GM10266 (cell line): Measurements from ENCODE around the gene IDI2.
"Not testable (repeated sequence)": the region's sequence is repeated elsewhere in the genome, so short reads cannot be mapped to it uniquely, and the experiment has no call there.

Experiments
- DNase-seq: peaks from one replicate; pipeline ENCODE4 v3.0.0; 2012; ENCODE audit errors: extremely low spot score
- TF ChIP-seq, protein P1 (sequence below): IDR thresholded peaks from 2 replicates; pipeline ENCODE4 v1.5.1; 2012; ENCODE audit warnings: mild to moderate bottlenecking, low read depth; ENCODE audit not compliant: control insufficient read depth, insufficient read depth; ENCODE audit errors: missing control alignments

The IDI2 gene

DNA sequence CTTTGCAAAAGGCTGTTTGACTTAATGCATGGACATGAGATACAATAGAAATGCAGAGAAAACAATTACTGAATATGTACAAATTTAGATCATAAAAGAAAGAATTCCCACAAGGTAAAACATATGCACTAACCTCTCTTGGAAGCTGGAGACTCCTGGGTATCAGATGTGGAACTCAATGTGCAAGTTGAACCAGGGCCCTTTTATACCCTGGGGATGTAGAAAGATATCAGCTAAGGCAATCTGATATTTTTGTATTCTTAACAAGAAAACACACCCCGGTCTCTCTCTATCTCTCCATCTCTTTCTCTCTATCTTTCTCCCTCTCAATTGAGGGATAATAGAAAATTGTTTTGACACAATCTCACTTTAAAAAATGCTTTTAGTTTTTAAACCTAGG is at the start of gene IDI2:
IDI2 (minus strand) TSS at position 177 of the 400 bp plus-strand sequence. CDS start 1,136 bp downstream, outside the sequence.
- TF ChIP-seq, protein P1, sequence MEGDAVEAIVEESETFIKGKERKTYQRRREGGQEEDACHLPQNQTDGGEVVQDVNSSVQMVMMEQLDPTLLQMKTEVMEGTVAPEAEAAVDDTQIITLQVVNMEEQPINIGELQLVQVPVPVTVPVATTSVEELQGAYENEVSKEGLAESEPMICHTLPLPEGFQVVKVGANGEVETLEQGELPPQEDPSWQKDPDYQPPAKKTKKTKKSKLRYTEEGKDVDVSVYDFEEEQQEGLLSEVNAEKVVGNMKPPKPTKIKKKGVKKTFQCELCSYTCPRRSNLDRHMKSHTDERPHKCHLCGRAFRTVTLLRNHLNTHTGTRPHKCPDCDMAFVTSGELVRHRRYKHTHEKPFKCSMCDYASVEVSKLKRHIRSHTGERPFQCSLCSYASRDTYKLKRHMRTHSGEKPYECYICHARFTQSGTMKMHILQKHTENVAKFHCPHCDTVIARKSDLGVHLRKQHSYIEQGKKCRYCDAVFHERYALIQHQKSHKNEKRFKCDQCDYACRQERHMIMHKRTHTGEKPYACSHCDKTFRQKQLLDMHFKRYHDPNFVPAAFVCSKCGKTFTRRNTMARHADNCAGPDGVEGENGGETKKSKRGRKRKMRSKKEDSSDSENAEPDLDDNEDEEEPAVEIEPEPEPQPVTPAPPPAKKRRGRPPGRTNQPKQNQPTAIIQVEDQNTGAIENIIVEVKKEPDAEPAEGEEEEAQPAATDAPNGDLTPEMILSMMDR = no peak
- no peak for DNase-seq

DNA sequence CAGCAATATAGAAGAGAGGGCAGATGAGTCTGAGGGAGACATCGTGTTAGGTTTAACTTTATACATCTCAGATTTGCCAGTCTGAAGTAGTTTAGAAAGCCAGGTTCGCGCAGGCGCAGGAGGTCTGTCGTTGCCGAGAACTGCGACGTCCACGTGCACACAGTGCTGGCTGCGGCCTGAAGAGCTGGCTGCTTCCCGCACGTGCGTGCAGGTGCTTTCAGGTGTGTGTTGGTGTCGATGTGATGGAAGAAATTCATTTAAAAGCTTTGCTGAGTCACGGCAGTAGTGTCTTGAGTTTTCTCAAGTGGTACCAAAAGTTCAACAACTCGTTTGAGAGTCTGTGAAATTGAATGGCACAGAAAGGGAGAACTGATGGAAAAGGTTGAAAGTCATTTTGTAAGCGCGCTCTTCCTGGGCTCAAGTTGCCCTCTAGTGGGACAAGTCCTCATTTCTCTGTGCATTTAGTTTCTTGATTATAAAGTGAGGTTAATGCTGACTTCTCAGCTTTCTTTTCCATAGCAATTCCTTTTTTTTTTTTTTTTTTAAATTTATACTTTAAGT is 49.2 kb upstream of the IDI2 start:
- TF ChIP-seq, protein P1 = peak; percentile 20
- no peak for DNase-seq

DNA sequence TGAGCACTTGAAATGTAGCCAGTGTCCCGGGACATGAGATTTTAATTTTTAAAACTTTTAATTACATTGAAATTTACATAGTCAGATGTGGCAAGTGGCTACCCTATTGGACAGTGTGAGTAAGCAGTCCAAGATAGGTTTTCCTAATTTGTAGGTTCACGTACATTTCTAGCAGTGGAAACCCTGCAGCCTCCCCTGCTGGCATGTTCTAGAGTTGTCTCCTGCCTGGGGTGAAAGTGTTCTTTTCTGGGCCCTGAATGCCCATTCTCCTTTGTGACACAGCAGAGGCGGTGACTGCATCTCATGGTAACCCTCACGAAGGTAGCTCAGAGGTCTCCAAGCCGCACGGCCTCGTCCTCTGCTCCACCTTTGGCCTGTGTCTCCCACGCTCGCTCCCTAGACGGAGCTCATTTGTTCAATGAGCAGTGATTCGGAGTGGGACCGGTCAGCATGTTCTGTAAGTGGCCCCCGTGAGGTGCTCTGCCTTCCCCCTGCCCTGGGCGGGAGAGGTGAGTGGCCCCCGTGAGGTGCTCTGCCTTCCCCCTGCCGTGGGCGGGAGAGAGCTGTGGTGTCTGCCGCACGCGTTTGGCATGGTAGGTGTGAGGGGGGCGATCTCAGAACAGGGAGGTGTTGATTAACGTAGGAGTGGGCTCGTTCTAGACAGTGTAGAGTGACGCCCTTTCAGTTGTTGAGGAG is 48.5 kb upstream of the IDI2 start:
- TF ChIP-seq, protein P1 = no peak
- no peak for DNase-seq

GRCh38 chr10:1070919-1071318 is 45.3 kb upstream of the IDI2 start:
- TF ChIP-seq, protein P1 = no peak
- DNase-seq = no peak

- TF ChIP-seq, protein P1 = no peak
- no peak for DNase-seq
Observed at GRCh38 chr10:1068380-1069361, 43.0 kb upstream of the IDI2 start.

DNA sequence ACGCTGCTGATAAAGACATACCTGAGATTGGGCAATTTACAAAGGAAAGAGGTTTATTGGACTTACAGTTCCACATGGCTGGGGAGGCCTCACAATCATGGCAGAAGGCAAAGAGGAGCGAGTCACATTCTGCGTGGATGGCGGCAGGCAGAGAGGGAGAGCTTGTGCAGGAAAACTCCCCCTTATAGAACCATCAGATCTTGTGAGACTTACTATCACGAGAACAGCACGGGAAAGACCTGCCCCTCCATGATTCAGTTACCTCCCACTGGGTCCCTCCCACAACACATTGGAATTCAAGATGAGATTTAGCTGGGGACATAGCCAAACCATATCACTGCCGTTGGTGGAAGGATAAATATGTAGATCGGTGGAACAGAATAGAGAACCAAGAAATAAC is 41.1 kb upstream of the IDI2 start:
- not testable (repeated sequence) for DNase-seq

DNA sequence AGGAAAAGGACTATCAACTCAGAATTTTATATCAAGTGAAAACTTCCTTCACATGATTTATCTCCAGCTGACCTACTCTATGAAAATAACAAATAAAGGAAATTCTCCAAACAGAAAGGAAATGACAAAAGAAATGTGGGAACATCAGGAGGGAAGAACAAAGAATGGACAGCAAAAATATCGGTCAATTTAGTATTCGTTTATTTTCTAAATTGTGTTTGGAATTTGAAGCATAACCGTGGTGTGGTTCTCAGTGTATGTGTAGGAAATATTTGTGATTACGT is 39.2 kb upstream of the IDI2 start:
- TF ChIP-seq, protein P1 = no peak
- DNase-seq = no peak
